ENCODE results near the gene TRIM58.

The TRIM58 gene

DNA sequence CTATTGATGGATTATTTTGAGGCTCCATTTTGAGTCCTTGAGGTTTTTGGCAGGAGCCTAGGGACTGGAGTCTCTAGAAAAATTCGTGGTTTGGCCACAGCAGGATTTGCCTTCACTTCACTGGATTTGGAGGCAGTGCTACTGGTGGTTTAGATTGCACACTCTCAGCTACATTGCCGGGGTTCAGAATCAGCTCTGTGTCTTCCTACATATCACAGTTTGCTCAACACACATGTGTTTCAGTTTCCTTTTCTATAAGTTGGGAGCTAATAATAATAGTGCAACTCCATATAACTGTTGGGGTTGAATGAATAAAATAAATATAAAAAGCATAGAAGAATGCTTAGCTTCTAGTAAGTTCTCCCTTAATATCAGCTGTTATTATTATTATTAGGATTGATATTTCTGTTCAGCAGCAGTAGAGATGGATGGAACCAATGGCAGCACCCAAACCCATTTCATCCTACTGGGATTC, 38.2 kb downstream of the TRIM58 start, which contains the start of gene OR2W3:
TSS of gene OR2W3 (plus strand) at position 425 of the 475 bp plus-strand sequence. CDS start at position 425, 0 bp downstream.
- DNase-seq: no peak

DNA sequence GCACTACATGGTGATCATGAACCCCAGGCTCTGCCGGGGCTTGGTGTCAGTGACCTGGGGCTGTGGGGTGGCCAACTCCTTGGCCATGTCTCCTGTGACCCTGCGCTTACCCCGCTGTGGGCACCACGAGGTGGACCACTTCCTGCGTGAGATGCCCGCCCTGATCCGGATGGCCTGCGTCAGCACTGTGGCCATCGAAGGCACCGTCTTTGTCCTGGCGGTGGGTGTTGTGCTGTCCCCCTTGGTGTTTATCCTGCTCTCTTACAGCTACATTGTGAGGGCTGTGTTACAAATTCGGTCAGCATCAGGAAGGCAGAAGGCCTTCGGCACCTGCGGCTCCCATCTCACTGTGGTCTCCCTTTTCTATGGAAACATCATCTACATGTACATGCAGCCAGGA, 39.0 kb downstream of the TRIM58 start:
- no peak for DNase-seq

DNA sequence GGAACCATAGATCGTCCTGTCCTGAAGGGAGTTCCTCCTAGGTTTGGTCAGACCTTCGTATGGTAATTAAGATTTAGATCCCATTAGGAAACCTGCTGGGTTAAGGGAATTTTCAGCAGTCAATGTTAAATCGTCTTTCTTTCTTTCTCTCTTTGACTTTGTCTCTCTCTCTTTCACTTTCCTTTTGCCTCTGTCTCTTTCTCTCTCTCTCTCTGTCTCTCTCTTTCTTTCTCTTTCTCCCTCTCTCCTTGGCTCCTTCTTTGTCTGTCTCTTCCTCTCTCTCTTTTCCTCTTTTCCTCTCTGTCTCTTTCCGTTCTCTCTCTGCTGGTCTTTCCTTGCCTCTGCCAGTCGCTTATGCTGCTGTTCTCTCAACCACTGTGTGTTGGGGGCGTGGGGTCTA, 47.1 kb downstream of the TRIM58 start:
- no peak for DNase-seq

DNA sequence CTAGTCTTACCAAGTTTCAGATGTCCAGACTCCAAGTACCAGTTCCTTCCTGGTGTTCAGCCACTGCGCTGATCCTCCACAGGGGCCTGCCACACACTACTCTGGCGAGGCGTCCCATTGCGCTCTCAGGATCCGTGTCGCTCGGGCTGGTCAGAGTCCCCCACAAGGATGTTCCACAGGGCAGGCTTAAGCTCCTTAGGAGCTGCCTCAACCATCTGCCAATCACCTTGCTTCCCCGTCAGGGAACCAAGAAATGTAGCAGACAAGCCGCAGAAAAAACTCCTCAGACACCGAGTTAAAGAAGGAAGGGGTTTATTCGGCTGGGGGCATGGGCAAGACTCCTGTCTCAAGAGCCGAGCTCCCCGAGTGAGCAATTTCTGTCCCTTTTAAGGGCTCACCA, 48.2 kb downstream of the TRIM58 start:
- no peak for DNase-seq

DNA sequence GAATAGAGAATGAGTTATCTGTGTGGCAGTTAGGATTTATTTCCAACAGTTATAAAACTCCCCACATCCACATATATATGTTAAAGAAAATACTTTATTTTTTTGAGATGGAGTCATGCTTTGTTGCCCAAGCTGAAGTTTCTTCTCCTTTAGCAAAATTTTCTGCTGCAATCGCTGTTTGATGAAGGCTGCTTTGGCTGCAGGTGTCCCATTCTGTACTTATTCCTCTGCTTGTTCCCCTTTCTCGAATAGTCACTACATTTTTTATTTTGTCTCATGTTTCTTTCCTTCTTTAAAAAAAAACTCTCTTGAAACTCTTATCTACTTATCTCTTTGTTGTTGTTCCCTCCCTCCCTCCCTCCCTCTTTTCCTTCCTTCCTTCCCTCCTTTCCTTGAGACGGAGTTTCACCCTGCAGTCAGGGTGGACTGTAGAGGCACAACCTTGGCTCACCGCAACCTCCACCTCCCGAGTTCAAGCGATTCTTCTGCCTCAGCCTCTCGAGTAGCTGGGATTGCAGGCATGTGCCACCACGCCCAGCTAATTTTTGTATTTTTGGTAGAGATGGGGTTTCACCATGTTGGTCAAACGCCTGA, 49.0 kb downstream of the TRIM58 start:
- peak in 1 of 2 donors; percentile 11 for DNase-seq

DNA sequence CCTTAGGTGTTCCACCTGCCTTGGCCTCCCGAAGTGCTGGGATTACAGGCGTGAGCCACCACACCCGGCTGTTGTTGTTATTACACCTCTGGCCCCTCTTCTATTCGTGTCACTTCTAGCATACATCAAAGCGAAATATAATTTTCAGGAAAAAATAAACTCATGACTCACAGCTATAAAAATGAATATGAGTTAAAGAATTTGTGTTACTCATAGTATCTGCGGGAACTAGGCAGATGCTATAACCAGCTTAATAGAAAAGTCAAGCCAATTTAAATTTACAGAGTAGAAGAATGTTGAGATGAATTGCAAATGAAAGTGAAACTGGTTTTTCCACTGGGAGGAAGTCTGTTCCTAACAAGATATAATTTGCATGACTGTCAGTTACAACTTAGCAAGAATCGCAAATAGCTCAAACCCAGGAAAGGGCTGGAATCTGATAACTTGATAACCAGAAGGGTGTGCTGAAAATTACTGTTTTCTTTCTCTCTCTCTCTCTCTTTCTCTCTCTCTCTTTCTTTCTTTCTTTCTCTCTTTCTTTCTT, 49.6 kb downstream of the TRIM58 start:
- peak; percentile 47 to 50 for DNase-seq

DNA sequence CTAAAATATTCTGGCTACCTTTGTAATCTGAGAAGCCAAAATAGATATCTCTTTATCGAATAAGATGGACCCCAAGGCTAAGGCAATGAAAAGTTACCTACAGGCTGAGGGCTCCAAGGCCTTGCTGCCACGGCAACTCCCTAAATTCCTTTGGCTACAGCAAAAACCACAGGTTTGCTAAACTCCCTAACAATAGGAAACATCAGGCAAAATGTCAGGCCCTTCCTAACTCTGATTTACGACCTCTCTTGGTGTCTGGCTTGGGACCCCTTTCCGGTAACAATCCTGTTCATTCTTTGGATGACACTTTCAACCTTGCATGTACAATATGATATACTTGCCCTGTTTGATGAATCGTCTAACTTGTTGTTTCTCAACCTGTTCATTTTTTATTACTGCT, 51.8 kb downstream of the TRIM58 start:
- DNase-seq: no peak

DNA sequence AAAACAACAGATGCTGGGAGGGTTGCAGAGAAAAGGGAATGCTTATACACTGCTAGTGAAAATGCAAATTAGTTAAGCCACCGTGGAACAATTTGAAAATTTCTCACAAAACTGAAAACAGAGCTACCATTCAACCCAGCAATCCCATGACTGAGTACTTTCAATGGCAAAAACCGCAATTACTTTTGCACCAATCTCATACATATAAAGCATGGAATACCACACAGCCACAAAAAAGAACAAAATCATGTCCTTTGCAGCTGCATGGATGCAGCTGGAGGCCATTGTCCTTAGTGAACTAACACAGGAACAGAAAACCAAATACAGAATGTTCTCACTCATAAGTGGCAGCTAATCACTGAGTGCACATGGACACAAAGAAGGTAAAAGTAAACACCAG, 56.8 kb downstream of the TRIM58 start:
- DNase-seq: no peak

DNA sequence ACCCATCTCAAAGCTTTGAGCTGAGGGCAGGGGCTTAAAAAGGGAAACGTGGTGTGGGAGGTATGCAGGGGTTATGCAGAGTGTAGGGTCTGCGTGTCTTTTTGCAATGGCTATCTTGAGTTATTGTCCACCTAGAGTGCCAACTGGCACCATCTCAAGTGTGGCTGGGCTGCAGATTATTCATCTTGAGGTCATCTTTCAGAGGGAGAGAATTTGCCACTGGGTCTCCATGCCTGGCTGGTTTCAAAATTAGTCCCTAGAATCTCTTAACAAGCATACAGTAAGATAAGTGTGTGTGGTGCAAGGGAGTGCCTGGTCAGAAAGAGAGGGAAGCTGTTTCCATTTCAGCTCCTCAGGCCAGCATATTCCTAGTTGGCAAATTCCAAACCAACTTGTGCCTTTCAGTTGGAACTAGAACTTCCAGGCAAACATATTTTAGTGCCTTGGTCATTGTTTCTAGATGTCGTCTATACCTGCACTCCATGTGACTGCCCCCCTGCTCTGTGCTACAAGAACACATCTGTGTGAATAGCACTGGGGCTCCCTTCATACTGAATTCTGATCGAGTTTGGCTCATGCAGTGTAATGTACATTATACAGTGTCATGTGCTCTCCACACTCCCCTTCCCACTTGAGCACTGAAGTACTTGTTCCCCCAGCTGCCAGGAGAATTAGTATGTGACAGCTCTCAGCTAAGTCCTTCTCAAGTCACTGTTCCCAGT, 58.1 kb downstream of the TRIM58 start:
- no peak for DNase-seq

DNA sequence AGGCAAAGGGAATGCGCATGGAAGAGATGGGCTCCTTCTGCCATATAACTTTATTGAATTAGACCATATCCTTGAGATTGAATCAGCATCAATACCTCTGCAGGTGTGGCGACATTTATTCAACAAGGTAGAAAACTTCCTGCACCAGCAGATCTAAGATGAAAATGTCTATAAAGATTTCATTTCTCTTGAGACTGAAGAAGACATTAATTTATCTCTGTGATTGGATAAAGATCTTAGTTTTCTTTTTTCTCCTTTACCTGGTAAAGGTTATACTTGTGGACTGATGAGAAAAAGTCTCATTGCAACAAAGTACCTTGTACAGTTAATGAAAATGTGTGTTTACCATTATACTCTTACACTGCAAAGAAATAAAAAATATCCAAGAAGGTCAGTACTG, 63.0 kb downstream of the TRIM58 start, which contains the start of gene OR2T8:
TSS of gene OR2T8 (plus strand) at position 301 of the 400 bp plus-strand sequence. CDS start 766 bp downstream, outside the sequence.
- DNase-seq: no peak

DNA sequence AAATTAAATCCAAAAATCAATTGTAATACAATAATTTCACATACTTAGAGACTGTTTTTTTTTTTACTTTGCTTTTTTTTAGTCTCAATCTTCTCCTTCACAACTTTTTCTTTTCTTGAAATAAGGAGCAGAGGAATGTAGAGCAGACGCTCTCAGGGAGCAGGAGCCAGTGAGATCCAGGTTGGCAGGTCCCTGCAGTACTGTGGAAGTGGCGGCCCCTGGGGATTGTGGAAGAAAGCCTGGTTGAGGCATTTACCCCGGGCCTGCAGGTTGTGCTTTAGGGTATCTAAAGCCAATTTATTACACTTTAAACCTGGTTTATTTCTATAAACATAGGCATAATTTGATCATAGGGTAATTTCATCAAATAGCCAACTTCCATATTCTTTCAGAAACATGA, 67.0 kb downstream of the TRIM58 start:
- DNase-seq: no peak

DNA sequence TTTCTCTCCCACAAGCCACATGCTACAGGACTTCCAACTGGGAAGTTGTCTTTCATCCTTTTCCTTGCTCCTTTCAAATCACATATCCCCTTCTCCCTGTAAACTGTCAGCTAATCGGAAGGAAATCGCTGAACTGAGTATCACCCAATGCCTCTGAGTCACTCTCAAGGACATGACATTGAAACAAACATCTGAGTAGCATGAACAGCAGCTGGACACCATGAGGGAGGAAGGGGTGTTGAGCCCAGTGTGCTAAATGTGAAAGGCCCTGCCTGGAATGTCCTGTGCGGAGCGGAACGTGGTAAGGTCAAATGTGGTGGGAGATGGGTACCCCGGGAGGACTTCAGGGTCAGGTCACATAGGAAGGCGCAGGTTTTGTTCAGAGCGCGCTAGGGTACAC, 67.9 kb downstream of the TRIM58 start, which contains the start of gene OR2AJ1:
TSS of gene OR2AJ1 (plus strand) at position 22 of the 400 bp plus-strand sequence. CDS start 8,880 bp downstream, outside the sequence.
- DNase-seq: no peak

Measured in inflammatory macrophage treated with lipopolysaccharide for 1 hour (primary cell).